NCI-H1105 (cell line): ENCODE results near the gene CCDC82.
A peak's percentile ranks its signal among the peaks of the same experiment; 100 is the strongest.
"Not testable (repeated sequence)": the region's sequence is repeated elsewhere in the genome, so short reads cannot be mapped to it uniquely, and the experiment has no call there.

Experiments used
- DNase-seq: peaks from one replicate; lab custom pipeline; 2025; lab: John Stamatoyannopoulos, UW

CCDC82 gene

GRCh38 chr11:96389720-96390487 is at the start of gene CCDC82, which contains the start of gene JRKL:
TSS of gene CCDC82 (minus strand) at chr11:96389912. CDS start at chr11:96384747, 5,165 bp downstream.
TSS of gene JRKL (plus strand) at chr11:96390013. CDS start at chr11:96390650, 637 bp downstream.
- DNase-seq: peak; percentile 96

GRCh38 chr11:96432654-96433053 is 42.9 kb upstream of the CCDC82 start:
- DNase-seq: not testable (repeated sequence)

GRCh38 chr11:96430668-96431067 is 41.0 kb upstream of the CCDC82 start:
- no peak for DNase-seq

GRCh38 chr11:96424693-96425092 is 35.0 kb upstream of the CCDC82 start:
- no peak for DNase-seq

- DNase-seq: no peak
These were observed 23.7 kb upstream of the CCDC82 start for GRCh38 chr11:96413408-96413807.

GRCh38 chr11:96412761-96413381 is 23.2 kb upstream of the CCDC82 start:
- no peak for DNase-seq

- DNase-seq: not testable (repeated sequence)
These were observed 21.7 kb upstream of the CCDC82 start for GRCh38 chr11:96411412-96411811.

- DNase-seq: no peak
These were observed 11.0 kb upstream of the CCDC82 start for GRCh38 chr11:96400697-96401096.

- DNase-seq: no peak
These were observed 8.2 kb upstream of the CCDC82 start for GRCh38 chr11:96397863-96398262.

GRCh38 chr11:96396637-96397036 is 6.9 kb upstream of the CCDC82 start:
- no peak for DNase-seq

- no peak for DNase-seq
These were observed 5.1 kb upstream of the CCDC82 start for GRCh38 chr11:96394773-96395172.

- peak; percentile 36 for DNase-seq
These were observed 4.1 kb upstream of the CCDC82 start for GRCh38 chr11:96393753-96394348.

- no peak for DNase-seq
These were observed 2.1 kb upstream of the CCDC82 start for GRCh38 chr11:96391698-96392307.

- DNase-seq: no peak
These were observed 728 bp upstream of the CCDC82 start for GRCh38 chr11:96390488-96390792.

- DNase-seq: peak; percentile 60
These were observed 607 bp downstream of the CCDC82 start for GRCh38 chr11:96388891-96389719.

- no peak for DNase-seq
These were observed 4.5 kb downstream of the CCDC82 start for GRCh38 chr11:96385187-96385586.

GRCh38 chr11:96384156-96384555 is 5.6 kb downstream of the CCDC82 start:
- DNase-seq: peak; percentile 58

- no peak for DNase-seq
These were observed 12.9 kb downstream of the CCDC82 start for GRCh38 chr11:96376796-96377195.

GRCh38 chr11:96373826-96374225 is 15.9 kb downstream of the CCDC82 start:
- DNase-seq: no peak

- DNase-seq: no peak
These were observed 22.4 kb downstream of the CCDC82 start for GRCh38 chr11:96367342-96367741.

GRCh38 chr11:96366024-96366423 is 23.7 kb downstream of the CCDC82 start:
- no peak for DNase-seq

GRCh38 chr11:96365493-96365892 is 24.2 kb downstream of the CCDC82 start:
- no peak for DNase-seq
